IMR-90 (cell line): ENCODE measurements around the gene TAS2R16.

Experiments used
- CTCF ChIP-seq: conservative IDR thresholded peaks from 2 replicates; pipeline ENCODE4 v1.5.1; 2012; ENCODE audit warnings: mild to moderate bottlenecking, low read depth, low read length, improper control_type of control experiment
- FOS ChIP-seq: fragments of 150-350 bp; IDR thresholded peaks from 2 replicates; pipeline ENCODE4 v1.6.1; 2016; ENCODE audit warnings: low read depth, low read length
- POLR2A ChIP-seq: IDR thresholded peaks from 2 replicates; pipeline ENCODE4 v1.6.1; 2012; ENCODE audit warnings: mild to moderate bottlenecking, low read depth, low read length
- RAD21 ChIP-seq: IDR thresholded peaks from 2 replicates; pipeline ENCODE4 v1.6.1; 2012; ENCODE audit warnings: low read length, improper control_type of control experiment

- no peak for TF ChIP-seq CTCF
- no peak for TF ChIP-seq POLR2A
- no peak for TF ChIP-seq RAD21
- TF ChIP-seq FOS = no peak
Observed at GRCh38 chr7:123024989-123025758, 29.7 kb upstream of the TAS2R16 start.
